H9 (cell line): Measurements from ENCODE around the gene CARM1. TPM values are rescaled to one million over a fixed set of nuclear protein-coding genes. Genes with fewer than 3 reads are reported as not detected.

Source experiments
- DNase-seq: peaks from one replicate; pipeline ENCODE4 v3.0.0-alpha.2; 2017
- H2AFZ ChIP-seq: one replicate; pipeline ENCODE4 v1.6.1; 2013; ENCODE audit warnings: mild to moderate bottlenecking, low read length, control low read depth, moderate library complexity
- H2AK5ac ChIP-seq: 2 replicates; pipeline ENCODE4 v1.6.1; 2013; ENCODE audit warnings: low read length, control low read depth, mixed read lengths; ENCODE audit not compliant: insufficient read length
- H2BK120ac ChIP-seq: one replicate; pipeline ENCODE4 v1.6.1; 2013; ENCODE audit warnings: low read depth, mild to moderate bottlenecking, low read length, control low read depth, inconsistent platforms; ENCODE audit not compliant: poor library complexity, severe bottlenecking
- H2BK12ac ChIP-seq: 2 replicates; pipeline ENCODE4 v1.6.1; 2013; ENCODE audit warnings: low read length, control low read depth, mixed read lengths, low read depth; ENCODE audit not compliant: insufficient read length
- H2BK15ac ChIP-seq: 2 replicates; pipeline ENCODE4 v1.6.1; 2013; ENCODE audit warnings: low read depth, low read length, control low read depth
- H2BK20ac ChIP-seq: one replicate; pipeline ENCODE4 v1.6.1; 2013; ENCODE audit warnings: low read depth, mild to moderate bottlenecking, low read length, control low read depth, inconsistent platforms; ENCODE audit not compliant: poor library complexity, severe bottlenecking
- H2BK5ac ChIP-seq: 2 replicates; pipeline ENCODE4 v1.6.1; 2013; ENCODE audit warnings: low read length, control low read depth, mixed read lengths; ENCODE audit not compliant: insufficient read length
- H3K14ac ChIP-seq: 2 replicates; pipeline ENCODE4 v1.6.1; 2013; ENCODE audit warnings: low read length, control low read depth; ENCODE audit not compliant: insufficient read depth
- H3K18ac ChIP-seq: 2 replicates; pipeline ENCODE4 v1.6.1; 2013; ENCODE audit warnings: low read depth, mild to moderate bottlenecking, mixed read lengths, low read length, control low read depth; ENCODE audit not compliant: insufficient read length
- H3K23ac ChIP-seq: 2 replicates; pipeline ENCODE4 v1.6.1; 2013; ENCODE audit warnings: low read length, control low read depth, mixed read lengths, low read depth; ENCODE audit not compliant: insufficient read length
- H3K23me2 ChIP-seq: 2 replicates; pipeline ENCODE4 v1.6.1; 2013; ENCODE audit warnings: low read depth, mild to moderate bottlenecking, mixed read lengths, low read length, control low read depth; ENCODE audit not compliant: insufficient read length, poor library complexity, severe bottlenecking
- H3K27ac ChIP-seq: 2 replicates; pipeline ENCODE4 v1.5.1; 2013; ENCODE audit warnings: low read length, control low read depth, mixed read lengths, low read depth; ENCODE audit not compliant: insufficient read length
- H3K27me3 ChIP-seq: 2 replicates; pipeline ENCODE4 v1.6.1; 2013; ENCODE audit warnings: low read length, control low read depth, inconsistent platforms; ENCODE audit not compliant: insufficient read depth
- H3K4ac ChIP-seq: 2 replicates; pipeline ENCODE4 v1.6.1; 2013; ENCODE audit warnings: low read depth, mild to moderate bottlenecking, control low read depth, inconsistent platforms, low read length, moderate library complexity
- H3K4me1 ChIP-seq: 2 replicates; pipeline ENCODE4 v1.6.1; 2013; ENCODE audit warnings: low read length, control low read depth, inconsistent platforms; ENCODE audit not compliant: insufficient read depth
- H3K4me2 ChIP-seq: 2 replicates; pipeline ENCODE4 v1.6.1; 2013; ENCODE audit warnings: low read length, control low read depth, mixed read lengths; ENCODE audit not compliant: insufficient read length, insufficient read depth
- H3K56ac ChIP-seq: 2 replicates; pipeline ENCODE4 v1.6.1; 2013; ENCODE audit warnings: low read depth, mild to moderate bottlenecking, mixed read lengths, low read length, control low read depth; ENCODE audit not compliant: insufficient read length
- H3K79me1 ChIP-seq: 2 replicates; pipeline ENCODE4 v1.6.1; 2013; ENCODE audit warnings: low read depth, mild to moderate bottlenecking, moderate library complexity, low read length, control low read depth, inconsistent platforms; ENCODE audit not compliant: insufficient read depth, poor library complexity, severe bottlenecking
- H3K79me2 ChIP-seq: 2 replicates; pipeline ENCODE4 v1.6.1; 2013; ENCODE audit warnings: low read length, control low read depth, inconsistent platforms; ENCODE audit not compliant: insufficient read depth
- H3K9ac ChIP-seq: 2 replicates; pipeline ENCODE4 v1.6.1; 2013; ENCODE audit warnings: low read length, control low read depth, mixed read lengths; ENCODE audit not compliant: insufficient read length; ENCODE audit errors: extremely low read depth
- H3K9me3 ChIP-seq: one replicate; pipeline ENCODE4 v1.6.1; 2013; ENCODE audit warnings: low read depth, low read length, inconsistent platforms; ENCODE audit not compliant: control insufficient read depth
- H3T11ph ChIP-seq: one replicate; pipeline ENCODE4 v1.6.1; 2013; ENCODE audit warnings: mild to moderate bottlenecking, low read length, control low read depth, inconsistent platforms
- H4K20me1 ChIP-seq: one replicate; pipeline ENCODE4 v1.6.1; 2013; ENCODE audit not compliant: control insufficient read depth, insufficient read length, insufficient read depth
- H4K5ac ChIP-seq: 2 replicates; pipeline ENCODE4 v1.6.1; 2013; ENCODE audit warnings: low read depth, mild to moderate bottlenecking, mixed read lengths, low read length, control low read depth; ENCODE audit not compliant: insufficient read length
- H4K8ac ChIP-seq: replicated peaks from 2 replicates; pipeline ENCODE4 v1.6.1; 2013; ENCODE audit warnings: low read length, control low read depth, mixed read lengths, low read depth; ENCODE audit not compliant: insufficient read length
- H4K91ac ChIP-seq: 2 replicates; pipeline ENCODE4 v1.6.1; 2013; ENCODE audit warnings: low read depth, mild to moderate bottlenecking, moderate library complexity, mixed read lengths, low read length, control low read depth; ENCODE audit not compliant: insufficient read length
- H3K27ac Mint-ChIP-seq, 3 experiments: 2 replicates in 2 of 3; 3 replicates in 1 of 3; pipeline ENCODE4 v1.8.0; 2020 to 2021; ENCODE audit warnings: mixed read lengths in 3 of 3, mild to moderate bottlenecking in 1 of 3, moderate library complexity in 1 of 3
- H3K27me3 Mint-ChIP-seq: 2 replicates; pipeline ENCODE4 v1.8.0; 2021; ENCODE audit warnings: low read depth, mild to moderate bottlenecking, moderate library complexity, mixed read lengths
- H3K36me3 Mint-ChIP-seq, 3 experiments: 2 replicates in 2 of 3; 3 replicates in 1 of 3; pipeline ENCODE4 v1.8.0; 2020 to 2021; ENCODE audit warnings: low read depth in 3 of 3, mixed read lengths in 3 of 3; ENCODE audit not compliant: insufficient read depth in 1 of 3
- H3K4me1 Mint-ChIP-seq, 2 experiments: 2 replicates each; pipeline ENCODE4 v1.8.0; 2020; ENCODE audit warnings: mixed read lengths in 2 of 2
- H3K4me3 Mint-ChIP-seq, 2 experiments: 2 replicates in 1 of 2; 3 replicates in 1 of 2; pipeline ENCODE4 v1.8.0; 2020 to 2021; ENCODE audit warnings: mild to moderate bottlenecking in 2 of 2, mixed read lengths in 2 of 2, moderate library complexity in 1 of 2
- H3K9me3 Mint-ChIP-seq, 2 experiments: 2 replicates in 1 of 2; 3 replicates in 1 of 2; pipeline ENCODE4 v1.8.0; 2020; ENCODE audit warnings: mild to moderate bottlenecking in 2 of 2, mixed read lengths in 2 of 2, moderate library complexity in 1 of 2
- WGBS: extraction: QIAGEN DNeasy Blood & Tissue Kit; methylation state at CpG from one replicate; pipeline ENCODE4 v1.1.7; 2013; ENCODE audit warnings: missing lambda C conversion rate, low lambda C conversion rate, mixed read lengths; ENCODE audit not compliant: insufficient read length; ENCODE audit errors: extremely low coverage; 5-methylcytosine and 5-hydroxymethylcytosine counted together
- total RNA-seq: library from RNA; stranded (reverse); gene quantifications from 2 replicates; pipeline ENCODE4 v1.2.1, GENCODE V29; 2021
- TF ChIP-seq, protein P1 (sequence below): fragments of 200-600 bp; sonication (generic); conservative IDR thresholded peaks from 3 replicates; pipeline ENCODE4 v1.8.0; 2021; ENCODE audit warnings: antibody characterized with exemption, mild to moderate bottlenecking

The CARM1 gene
- total RNA-seq, 1 experiment from 2014 or later = 111 TPM

DNA sequence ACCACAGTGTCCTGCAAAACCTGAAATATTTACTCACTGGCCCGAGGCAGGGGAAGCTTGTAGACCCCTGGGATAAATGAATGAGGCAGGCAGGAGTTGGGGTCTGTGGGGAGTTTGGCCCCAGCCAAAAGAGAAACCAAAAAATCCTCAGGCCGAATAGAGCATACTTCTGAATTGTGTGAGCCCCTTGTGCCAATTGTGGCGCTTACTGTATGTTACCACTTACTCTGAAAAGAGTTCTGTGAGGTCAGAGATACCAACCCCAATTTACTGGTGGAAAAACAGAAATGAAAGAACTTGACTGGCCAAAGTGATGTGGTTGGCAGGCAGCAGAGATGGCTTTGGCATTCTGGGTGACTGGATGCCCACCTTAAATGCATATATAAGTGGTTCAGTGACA, 6.9 kb downstream of the CARM1 start:
- DNase-seq = no peak
- Histone ChIP-seq H4K8ac (no peak overlapping the region), H2BK12ac (no peak overlapping the region), H3K27me3 (no peaks in the 10 kb centered on the region), H2AK5ac (peak overlapping the region; percentile 85), H2AFZ (no peak overlapping the region), H3K9ac (no peak overlapping the region), H3K9me3 (no peaks in the 10 kb centered on the region), H3K56ac (no peak overlapping the region), H3K27ac (no peak overlapping the region), H3K79me2 (peaks cover 34% of the 10 kb centered on the region; the same call in 1 of the 2 replicates), H3K4ac (no peak overlapping the region), H3K4me1 (peaks cover 11% of the 10 kb centered on the region; the same call in 1 of the 2 replicates), H3K18ac (no peak overlapping the region), H2BK5ac (no peak overlapping the region), H2BK120ac (no peak overlapping the region), H3K23ac (no peak overlapping the region), H3T11ph (no peak overlapping the region), H4K91ac (no peak overlapping the region), H3K14ac (no peak overlapping the region), H3K23me2 (no peaks in the 10 kb centered on the region), H2BK15ac (no peak overlapping the region), H2BK20ac (no peak overlapping the region), H4K20me1 (peaks cover 3% of the 10 kb centered on the region), H4K5ac (no peak overlapping the region), H3K79me1 (peaks cover 7% of the 10 kb centered on the region), H3K4me2 (no peak overlapping the region)
- WGBS = no CpG with 5 or more reads among the region's 3 CpGs
- no peaks in the 10 kb centered on the region for H3K9me3 Mint-ChIP-seq
- H3K4me1 Mint-ChIP-seq = peaks cover 40 to 45% of the 10 kb centered on the region in 2 experiments
- peaks cover 5 to 24% (median 7%) of the 10 kb centered on the region in 3 experiments; a peak in 5 of 7 replicates for H3K36me3 Mint-ChIP-seq
- H3K27me3 Mint-ChIP-seq = no peaks in the 10 kb centered on the region
- TF ChIP-seq, protein P1, sequence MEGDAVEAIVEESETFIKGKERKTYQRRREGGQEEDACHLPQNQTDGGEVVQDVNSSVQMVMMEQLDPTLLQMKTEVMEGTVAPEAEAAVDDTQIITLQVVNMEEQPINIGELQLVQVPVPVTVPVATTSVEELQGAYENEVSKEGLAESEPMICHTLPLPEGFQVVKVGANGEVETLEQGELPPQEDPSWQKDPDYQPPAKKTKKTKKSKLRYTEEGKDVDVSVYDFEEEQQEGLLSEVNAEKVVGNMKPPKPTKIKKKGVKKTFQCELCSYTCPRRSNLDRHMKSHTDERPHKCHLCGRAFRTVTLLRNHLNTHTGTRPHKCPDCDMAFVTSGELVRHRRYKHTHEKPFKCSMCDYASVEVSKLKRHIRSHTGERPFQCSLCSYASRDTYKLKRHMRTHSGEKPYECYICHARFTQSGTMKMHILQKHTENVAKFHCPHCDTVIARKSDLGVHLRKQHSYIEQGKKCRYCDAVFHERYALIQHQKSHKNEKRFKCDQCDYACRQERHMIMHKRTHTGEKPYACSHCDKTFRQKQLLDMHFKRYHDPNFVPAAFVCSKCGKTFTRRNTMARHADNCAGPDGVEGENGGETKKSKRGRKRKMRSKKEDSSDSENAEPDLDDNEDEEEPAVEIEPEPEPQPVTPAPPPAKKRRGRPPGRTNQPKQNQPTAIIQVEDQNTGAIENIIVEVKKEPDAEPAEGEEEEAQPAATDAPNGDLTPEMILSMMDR = no peak
- no peak overlapping the region; a peak in 1 of 5 replicates for H3K4me3 Mint-ChIP-seq
- peak overlapping the region; percentile 98 to 99 (median 98) for H3K27ac Mint-ChIP-seq
